ENCODE measurements around the gene LIFR. TPM values are rescaled to one million over a fixed set of nuclear protein-coding genes. Genes with fewer than 3 reads are reported as not detected.
A peak's percentile ranks its signal among the peaks of the same experiment; 100 is the strongest.

The LIFR gene
- total RNA-seq, 1 experiment from 2014 or later, result 91.3 TPM

- DNase-seq (ENCODE audit: low read depth, low spot score), result no peak
- H3K4me1 ChIP-seq (ENCODE audit: control insufficient read depth, insufficient read depth, low read length), result no peaks in the 10 kb centered on the region
- no peak overlapping the region for H3K27ac ChIP-seq (ENCODE audit: low read length)
- TF ChIP-seq TCF7L2 (IDR thresholded peaks at IDR 0.05; ENCODE audit: low read depth, low read length), result no peak
- TF ChIP-seq SIN3A (IDR thresholded peaks at IDR 0.05; ENCODE audit: borderline replicate concordance, insufficient read depth, low read depth, low read length), result no peak
- peaks cover 5% of the 10 kb centered on the region; the same call in 1 of the 2 replicates for H3K27me3 ChIP-seq (ENCODE audit: control insufficient read depth, insufficient read depth, low read length)
- no peak overlapping the region for H3K4me3 ChIP-seq (ENCODE audit: low read depth in 2 of 2, low read length in 2 of 2)
- intact Hi-C loops (cut with micrococcal nuclease; ENCODE audit: unreplicated experiment) (no loop called here), in situ Hi-C loops (cut with HindIII; ENCODE audit: low pct_unique_long_range_greater_than_20kb, low sequenced_read_pairs) (no loop called here)
- peak; percentile 55; the same call in 1 of the 2 replicates for ATAC-seq
- no peaks in the 10 kb centered on the region for H3K9me3 ChIP-seq (ENCODE audit: control insufficient read depth, insufficient read depth, low read depth, low read length)
- no TSS peak for BruUV-seq (replicated peaks)
- ChIA-PET CTCF (interaction anchor here (0.9 to 1.1 kb wide), 2 partner anchors 8 to 488 kb away, joined by 3 to 4 read pairs; no protein-coding TSS in a partner anchor), POLR2A (no interaction called here)
- no peaks in the 10 kb centered on the region for H3K36me3 ChIP-seq (ENCODE audit: control insufficient read depth, insufficient read depth, low read length)
Measured at GRCh38 chr5:38433160-38433861, 123.1 kb downstream of the LIFR start.

- no peak for TF ChIP-seq SIN3A (IDR thresholded peaks at IDR 0.05; ENCODE audit: borderline replicate concordance, insufficient read depth, low read depth, low read length)
- TF ChIP-seq REST (IDR thresholded peaks at IDR 0.05; ENCODE audit: insufficient read depth in 1 of 2, low read depth in 2 of 2, low read length in 1 of 2), result no peak
- TF ChIP-seq CTCF (IDR thresholded peaks at IDR 0.05), result no peak
- TF ChIP-seq TCF7L2 (IDR thresholded peaks at IDR 0.05; ENCODE audit: low read depth, low read length), result no peak
- TF ChIP-seq POLR2AphosphoS5 (IDR thresholded peaks at IDR 0.05; ENCODE audit: low read depth, low read length), result no peak
- intact Hi-C loops (cut with micrococcal nuclease; ENCODE audit: unreplicated experiment), result no loop called here
- no peaks in the 10 kb centered on the region for H3K4me1 ChIP-seq (ENCODE audit: control insufficient read depth, insufficient read depth, low read length)
- BruUV-seq (replicated peaks), result no TSS peak
- no peak overlapping the region for H3K4me3 ChIP-seq (ENCODE audit: low read depth in 2 of 2, low read length in 2 of 2)
- no peak overlapping the region for H3K27ac ChIP-seq (ENCODE audit: low read length)
- H3K36me3 ChIP-seq (ENCODE audit: control insufficient read depth, insufficient read depth, low read length), result no peaks in the 10 kb centered on the region
- ATAC-seq, result no peak
- POLR2A ChIA-PET, result no interaction called here
- peaks cover 11% of the 10 kb centered on the region for H3K27me3 ChIP-seq (ENCODE audit: control insufficient read depth, insufficient read depth, low read length)
- CTCF ChIA-PET, result interaction anchor here (2.7 kb wide), 1 partner anchor 10 kb away, joined by 12 read pairs; no protein-coding TSS in a partner anchor
- H3K9me3 ChIP-seq (ENCODE audit: control insufficient read depth, insufficient read depth, low read depth, low read length), result no peaks in the 10 kb centered on the region
- DNase-seq (ENCODE audit: low read depth, low spot score), result no peak
- in situ Hi-C loops (cut with HindIII; ENCODE audit: low pct_unique_long_range_greater_than_20kb, low sequenced_read_pairs), result no loop called here
Measured at GRCh38 chr5:38431242-38431853, 125.1 kb downstream of the LIFR start.
